OCI-LY3 (cell line): ENCODE measurements around the gene CFAP97D2.

Source experiments
- H2AFZ ChIP-seq: fragments of 200-600, 300-600 bp; shearing (Covaris generic); 2 replicates; pipeline ENCODE4 v1.6.0; 2014; ENCODE audit warnings: antibody characterized with exemption, low read depth, low read length
- H3K27ac ChIP-seq: fragments of 200-600, 300-600 bp; sonication (generic); 2 replicates; pipeline ENCODE4 v1.5.1; 2014; ENCODE audit warnings: mild to moderate bottlenecking, low read length, moderate library complexity, mixed read lengths
- H3K27me3 ChIP-seq: fragments of 200-600, 300-600 bp; sonication (generic); 2 replicates; pipeline ENCODE4 v1.6.1; 2014; ENCODE audit warnings: low read depth, low read length, mixed read lengths
- H3K36me3 ChIP-seq: fragments of 200-600, 300-600 bp; sonication (generic); replicated peaks from 2 replicates; pipeline ENCODE3; 2014; ENCODE audit warnings: low read depth, low read length, mixed read lengths
- H3K4me1 ChIP-seq: fragments of 300-600, 200-600 bp; sonication (generic); 2 replicates; pipeline ENCODE4 v1.6.1; 2014; ENCODE audit warnings: low read length, mixed read lengths
- H3K4me2 ChIP-seq: fragments of 200-600, 300-600 bp; sonication (generic); 2 replicates; pipeline ENCODE4 v1.6.1; 2014; ENCODE audit warnings: low read length, mixed read lengths
- H3K4me3 ChIP-seq: fragments of 300-600, 200-600 bp; sonication (generic); 2 replicates; pipeline ENCODE4 v1.5.1; 2014; ENCODE audit warnings: antibody characterized with exemption, mild to moderate bottlenecking, low read length, moderate library complexity
- H3K79me2 ChIP-seq: fragments of 300-600, 200-600 bp; shearing (Covaris generic); 2 replicates; pipeline ENCODE4 v1.6.1; 2014; ENCODE audit warnings: mild to moderate bottlenecking, low read length, mixed read lengths
- H3K9ac ChIP-seq: fragments of 300-600, 200-600 bp; shearing (Covaris generic); 2 replicates; pipeline ENCODE4 v1.6.0; 2014; ENCODE audit warnings: mild to moderate bottlenecking, low read length, moderate library complexity
- H3K9me3 ChIP-seq: fragments of 200-600, 300-600 bp; shearing (Covaris generic); 2 replicates; pipeline ENCODE4 v1.6.1; 2014; ENCODE audit warnings: low read length, mixed read lengths; ENCODE audit not compliant: insufficient read depth
- H4K20me1 ChIP-seq: fragments of 200-600, 300-600 bp; sonication (generic); 2 replicates; pipeline ENCODE4 v1.6.1; 2016; ENCODE audit warnings: low read length, mixed read lengths; ENCODE audit not compliant: insufficient read depth
- EZH2phosphoT487 ChIP-seq: fragments of 200-600 bp; shearing (Covaris generic); IDR thresholded peaks from 2 replicates; pipeline ENCODE4 v1.6.1; 2018; ENCODE audit warnings: antibody characterized with exemption, mixed run types, low read depth
- TF ChIP-seq, protein P1 (sequence below): fragments of 200-600, 300-600 bp; sonication (generic); IDR thresholded peaks from 2 replicates; pipeline ENCODE4 v1.5.1; 2014; ENCODE audit warnings: antibody characterized with exemption, low read length, low read depth

Gene CFAP97D2

DNA sequence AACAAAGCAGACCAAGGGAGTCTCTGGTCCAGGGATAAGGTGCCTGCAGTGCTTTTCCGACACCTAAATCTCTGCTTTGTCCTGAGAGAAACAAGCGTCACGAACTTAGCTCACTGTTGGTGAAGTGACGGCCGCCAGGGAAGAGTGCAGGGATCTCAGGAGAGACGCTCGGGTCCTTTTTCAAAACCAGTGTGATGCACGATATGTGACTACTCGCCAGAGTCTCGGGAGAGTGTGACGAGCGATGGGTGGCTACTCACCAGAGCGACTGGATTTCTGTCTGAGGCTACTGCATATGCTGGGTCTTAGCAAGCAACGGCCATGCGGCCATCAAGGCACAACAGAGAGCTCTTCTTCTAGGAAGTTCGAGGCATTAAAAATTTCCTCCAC is 16.5 kb upstream of the CFAP97D2 start:
- TF ChIP-seq, protein P1, sequence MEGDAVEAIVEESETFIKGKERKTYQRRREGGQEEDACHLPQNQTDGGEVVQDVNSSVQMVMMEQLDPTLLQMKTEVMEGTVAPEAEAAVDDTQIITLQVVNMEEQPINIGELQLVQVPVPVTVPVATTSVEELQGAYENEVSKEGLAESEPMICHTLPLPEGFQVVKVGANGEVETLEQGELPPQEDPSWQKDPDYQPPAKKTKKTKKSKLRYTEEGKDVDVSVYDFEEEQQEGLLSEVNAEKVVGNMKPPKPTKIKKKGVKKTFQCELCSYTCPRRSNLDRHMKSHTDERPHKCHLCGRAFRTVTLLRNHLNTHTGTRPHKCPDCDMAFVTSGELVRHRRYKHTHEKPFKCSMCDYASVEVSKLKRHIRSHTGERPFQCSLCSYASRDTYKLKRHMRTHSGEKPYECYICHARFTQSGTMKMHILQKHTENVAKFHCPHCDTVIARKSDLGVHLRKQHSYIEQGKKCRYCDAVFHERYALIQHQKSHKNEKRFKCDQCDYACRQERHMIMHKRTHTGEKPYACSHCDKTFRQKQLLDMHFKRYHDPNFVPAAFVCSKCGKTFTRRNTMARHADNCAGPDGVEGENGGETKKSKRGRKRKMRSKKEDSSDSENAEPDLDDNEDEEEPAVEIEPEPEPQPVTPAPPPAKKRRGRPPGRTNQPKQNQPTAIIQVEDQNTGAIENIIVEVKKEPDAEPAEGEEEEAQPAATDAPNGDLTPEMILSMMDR = no peak
- TF ChIP-seq EZH2phosphoT487 = no peak
- Histone ChIP-seq H4K20me1 (no peaks in the 10 kb centered on the region), H3K79me2 (no peaks in the 10 kb centered on the region), H3K9me3 (no peaks in the 10 kb centered on the region), H3K9ac (no peak overlapping the region), H3K27ac (no peak overlapping the region), H3K36me3 (no peaks in the 10 kb centered on the region), H2AFZ (no peak overlapping the region), H3K4me3 (no peak overlapping the region), H3K4me2 (no peak overlapping the region), H3K4me1 (no peaks in the 10 kb centered on the region), H3K27me3 (peaks cover 15% of the 10 kb centered on the region)

GRCh38 chr13:114164053-114164452 is 15.0 kb upstream of the CFAP97D2 start:
- Histone ChIP-seq H3K27ac (no peak overlapping the region), H3K79me2 (no peaks in the 10 kb centered on the region), H3K4me3 (no peak overlapping the region), H3K27me3 (peaks cover 19% of the 10 kb centered on the region), H4K20me1 (no peaks in the 10 kb centered on the region), H3K4me2 (no peak overlapping the region), H2AFZ (no peak overlapping the region), H3K9ac (no peak overlapping the region), H3K4me1 (no peaks in the 10 kb centered on the region), H3K9me3 (no peaks in the 10 kb centered on the region), H3K36me3 (no peaks in the 10 kb centered on the region)
- TF ChIP-seq, protein P1 = no peak
- TF ChIP-seq EZH2phosphoT487 = no peak

GRCh38 chr13:114164681-114165429 is 14.2 kb upstream of the CFAP97D2 start:
- Histone ChIP-seq H3K27ac (no peak overlapping the region), H3K79me2 (no peaks in the 10 kb centered on the region), H2AFZ (no peak overlapping the region), H4K20me1 (no peaks in the 10 kb centered on the region), H3K9me3 (no peaks in the 10 kb centered on the region), H3K9ac (no peak overlapping the region), H3K4me2 (no peak overlapping the region), H3K4me1 (no peaks in the 10 kb centered on the region), H3K4me3 (no peak overlapping the region), H3K27me3 (peaks cover 20% of the 10 kb centered on the region), H3K36me3 (no peaks in the 10 kb centered on the region)
- TF ChIP-seq EZH2phosphoT487 = no peak
- TF ChIP-seq, protein P1 = no peak

- no peaks in the 10 kb centered on the region for H4K20me1 ChIP-seq
- H2AFZ ChIP-seq = no peak overlapping the region
- H3K79me2 ChIP-seq = no peaks in the 10 kb centered on the region
- peaks cover 23% of the 10 kb centered on the region for H3K27me3 ChIP-seq
- no peaks in the 10 kb centered on the region for H3K4me1 ChIP-seq
- no peak overlapping the region for H3K4me3 ChIP-seq
- TF ChIP-seq, protein P1 = no peak
- TF ChIP-seq EZH2phosphoT487 = no peak
- no peaks in the 10 kb centered on the region for H3K36me3 ChIP-seq
- no peak overlapping the region for H3K4me2 ChIP-seq
- H3K9ac ChIP-seq = no peak overlapping the region
- H3K27ac ChIP-seq = no peak overlapping the region
- no peaks in the 10 kb centered on the region for H3K9me3 ChIP-seq
These were observed 12.5 kb upstream of the CFAP97D2 start for GRCh38 chr13:114166381-114167131.
